HG03521 (cell line): ENCODE results near the gene TNKS2.
A peak's percentile ranks its signal among the peaks of the same experiment; 100 is the strongest.
"Not testable (repeated sequence)": the region's sequence is repeated elsewhere in the genome, so short reads cannot be mapped to it uniquely, and the experiment has no call there.

ENCODE experiments used
- ATAC-seq: cut with Tn5 transposase; IDR thresholded peaks from one replicate; pipeline ENCODE4 v1.9.1; 2021; ENCODE audit warnings: mild to moderate bottlenecking, moderate library complexity; ENCODE audit not compliant: unreplicated experiment

The TNKS2 gene

DNA sequence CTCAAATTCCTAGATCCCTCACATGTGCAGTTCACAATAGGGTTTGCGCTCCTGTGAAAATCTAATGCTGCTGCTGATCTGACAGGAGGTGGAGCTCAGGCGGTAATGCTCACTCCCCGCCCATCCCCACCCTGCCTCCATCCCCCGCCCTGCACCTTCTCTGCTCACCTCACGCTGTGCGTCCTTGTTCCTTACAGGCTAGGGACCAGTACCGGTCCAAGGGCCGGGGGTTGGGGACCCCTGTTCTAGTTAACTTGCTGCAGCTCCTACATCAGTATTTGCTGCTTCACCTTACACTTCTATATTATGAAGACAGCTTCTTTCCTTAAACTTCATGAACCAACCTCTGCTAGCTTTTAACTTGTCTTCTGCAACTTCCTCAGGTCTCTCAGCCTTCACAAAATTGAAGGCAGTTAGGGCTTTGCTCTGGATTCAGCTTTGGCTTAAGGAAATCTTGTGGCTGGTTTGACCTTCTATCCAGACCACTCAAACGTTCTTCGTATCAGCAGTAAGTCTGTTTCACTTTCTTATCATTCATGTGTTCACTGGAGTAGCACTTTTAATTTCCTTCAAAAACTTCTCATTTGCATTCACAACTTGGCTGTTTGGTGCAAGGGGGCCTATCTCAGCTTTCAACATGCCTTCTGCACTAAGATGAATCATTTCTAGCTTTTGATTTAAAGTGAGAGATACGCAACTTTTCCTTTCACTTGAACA is 1.7 kb upstream of the TNKS2 start:
- peak; percentile 26 for ATAC-seq

- no peak for ATAC-seq
Measured at GRCh38 chr10:91797048-91797690, 1.1 kb upstream of the TNKS2 start.

- peak; percentile 43 for ATAC-seq
Measured at GRCh38 chr10:91798649-91799611, 704 bp downstream of the TNKS2 start.

DNA sequence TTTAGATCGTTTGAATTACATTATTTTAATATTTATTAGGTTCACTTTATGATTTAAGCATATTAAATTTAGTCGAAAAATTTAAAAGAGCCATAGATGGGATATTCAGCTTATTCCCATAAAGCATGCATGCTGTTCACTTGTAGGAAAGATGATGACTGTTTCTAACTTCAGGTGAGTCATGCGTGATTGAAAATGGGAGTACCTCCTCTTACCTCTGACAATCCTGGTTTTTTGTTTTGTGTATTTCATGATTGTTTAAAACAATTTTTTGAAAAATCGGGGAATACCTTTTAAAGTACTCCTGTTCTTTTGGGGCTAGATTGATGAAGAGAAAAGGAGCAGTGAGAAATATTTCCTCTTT is 1.4 kb downstream of the TNKS2 start:
- ATAC-seq, result no peak

DNA sequence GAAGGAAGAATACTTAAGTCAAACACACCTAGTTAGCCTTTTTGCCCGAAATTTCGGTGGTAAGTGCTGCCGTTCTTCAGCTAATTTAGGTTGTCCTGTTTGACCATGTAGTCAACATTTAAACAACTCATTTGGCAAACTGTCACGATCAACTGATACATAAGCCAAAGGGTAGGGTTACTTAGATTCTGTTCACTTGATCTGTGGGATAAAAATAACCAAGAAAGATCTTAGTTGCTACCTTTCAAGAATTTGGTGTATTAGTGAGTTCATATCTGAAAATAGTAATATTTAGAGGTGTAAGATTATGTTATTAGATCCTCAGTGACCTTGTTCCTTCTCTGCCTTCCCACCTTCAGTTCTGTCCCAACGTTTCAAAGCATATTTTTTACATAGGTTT is 2.0 kb downstream of the TNKS2 start:
- ATAC-seq, result no peak

- no peak for ATAC-seq
Measured at GRCh38 chr10:91800756-91801155, 2.5 kb downstream of the TNKS2 start.

GRCh38 chr10:91803386-91804125 is 5.3 kb downstream of the TNKS2 start:
- ATAC-seq, result no peak

- ATAC-seq, result no peak
Measured at GRCh38 chr10:91804126-91804510, 5.9 kb downstream of the TNKS2 start.

GRCh38 chr10:91805110-91805838 is 7.0 kb downstream of the TNKS2 start:
- ATAC-seq, result no peak

DNA sequence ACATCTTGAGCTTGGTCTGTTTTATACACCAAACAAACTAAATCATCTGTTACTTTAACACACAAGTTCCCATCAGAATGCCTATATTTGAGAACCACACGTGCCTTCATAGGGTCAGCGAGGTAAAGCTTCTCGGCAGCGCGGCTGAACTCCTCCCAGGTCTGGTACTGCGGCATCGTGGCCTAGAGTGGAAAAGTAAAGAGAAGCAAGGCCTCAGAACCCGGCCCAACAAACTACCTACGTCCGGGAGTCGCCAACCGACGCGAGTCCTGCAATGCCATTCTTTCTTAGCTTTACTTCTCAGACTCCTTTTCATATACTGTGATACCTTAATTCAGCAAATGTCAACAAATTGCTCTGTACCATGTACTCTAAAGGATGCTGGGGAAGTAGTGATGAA is 9.0 kb downstream of the TNKS2 start:
- ATAC-seq, result not testable (repeated sequence)

GRCh38 chr10:91813251-91813650 is 15.0 kb downstream of the TNKS2 start:
- ATAC-seq, result no peak

DNA sequence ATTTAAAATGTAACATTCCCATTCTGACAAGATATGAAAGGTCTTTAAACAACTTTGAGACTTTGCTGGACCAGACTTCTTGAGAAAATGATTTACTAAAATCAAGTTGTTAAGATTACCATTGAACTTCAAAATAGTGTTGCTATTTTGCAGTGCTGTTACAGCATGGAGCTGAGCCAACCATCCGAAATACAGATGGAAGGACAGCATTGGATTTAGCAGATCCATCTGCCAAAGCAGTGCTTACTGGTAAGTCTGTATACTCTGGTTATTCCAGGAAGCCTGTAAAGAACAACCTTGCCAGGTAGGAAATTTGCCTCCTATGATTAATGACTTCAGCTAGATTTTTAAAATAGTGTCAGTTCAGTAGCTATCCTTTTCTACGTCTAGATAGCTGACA is 18.8 kb downstream of the TNKS2 start:
- ATAC-seq, result no peak

DNA sequence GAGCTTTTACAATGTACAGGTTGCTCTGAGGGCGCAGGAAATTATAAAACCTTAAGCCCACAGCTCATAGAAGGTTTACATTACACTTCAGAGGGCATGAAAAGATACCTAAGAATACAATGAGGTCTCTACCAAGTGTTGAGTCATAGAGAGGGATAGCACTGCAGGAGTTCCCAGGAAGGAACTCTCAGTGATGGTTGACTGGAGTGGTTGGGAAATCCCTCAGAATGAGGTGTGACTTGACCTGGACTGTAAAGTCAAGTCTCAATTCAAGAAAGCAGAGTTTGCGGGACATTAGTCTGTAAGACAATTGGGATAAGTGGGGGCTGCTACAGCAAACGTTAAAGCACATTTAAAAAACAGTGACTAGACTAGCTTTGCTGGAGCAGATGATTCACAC is 21.9 kb downstream of the TNKS2 start:
- no peak for ATAC-seq

DNA sequence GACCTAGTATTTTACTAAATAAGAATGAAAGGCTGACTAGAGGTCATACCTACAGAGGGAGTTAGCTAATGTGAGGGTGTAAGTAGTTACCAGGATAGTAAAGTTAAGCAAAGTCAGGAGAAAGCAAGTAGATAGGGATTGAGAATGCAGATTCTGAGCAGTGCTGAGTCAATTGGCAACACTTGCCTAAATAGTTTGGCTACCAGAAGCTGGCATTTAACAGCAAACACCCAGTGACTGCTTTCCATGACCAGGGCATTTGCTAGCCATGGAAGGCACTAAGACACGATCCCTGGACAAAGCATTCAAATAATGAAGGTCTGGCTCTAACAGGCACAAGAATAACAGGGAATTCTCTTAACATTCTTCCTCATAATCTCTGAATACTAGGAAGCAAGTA is 25.9 kb downstream of the TNKS2 start:
- ATAC-seq, result no peak

GRCh38 chr10:91829268-91829667 is 31.0 kb downstream of the TNKS2 start:
- ATAC-seq, result no peak

- no peak for ATAC-seq
Measured at GRCh38 chr10:91838199-91838598, 40.0 kb downstream of the TNKS2 start.

DNA sequence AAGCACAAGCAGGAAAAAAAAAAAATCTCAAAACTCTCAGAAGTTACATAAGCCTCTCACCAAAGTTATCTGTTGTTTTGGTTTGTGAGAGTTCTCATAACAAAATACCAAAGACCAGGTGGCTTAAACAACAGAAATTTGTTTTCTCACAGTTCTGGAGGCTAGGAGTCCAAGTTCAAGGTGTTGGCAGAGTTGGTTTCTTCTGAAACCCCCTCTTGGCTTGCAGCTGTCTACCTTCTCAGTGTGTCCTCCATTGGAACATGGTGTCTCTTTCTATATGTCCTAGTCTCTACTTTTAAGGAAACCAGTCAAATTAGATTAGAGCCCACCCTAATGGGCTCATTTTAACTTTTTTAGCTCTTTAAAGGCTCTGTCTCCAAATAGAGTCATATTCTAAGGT is 44.9 kb downstream of the TNKS2 start:
- ATAC-seq, result no peak

- no peak for ATAC-seq
Measured at GRCh38 chr10:91856637-91857036, 58.4 kb downstream of the TNKS2 start.

DNA sequence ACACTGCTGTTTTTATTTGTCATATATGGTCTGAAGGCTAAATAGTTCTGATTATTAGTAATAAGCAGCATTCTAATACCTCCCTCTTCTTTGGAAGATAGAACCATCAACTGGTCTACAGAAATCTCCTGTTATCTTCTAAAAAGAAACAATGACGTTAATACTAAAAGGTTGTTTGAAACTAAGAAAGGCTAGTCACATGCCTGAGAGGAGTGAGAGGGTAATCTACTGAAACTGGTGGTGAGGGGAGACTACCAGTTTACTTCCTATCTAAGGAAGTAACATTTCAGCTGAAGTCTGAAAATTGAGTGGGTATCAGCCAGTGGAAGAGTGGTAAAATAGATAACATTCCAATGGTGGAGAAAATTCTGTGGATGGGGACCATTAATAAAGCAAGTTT is 62.7 kb downstream of the TNKS2 start:
- no peak for ATAC-seq

DNA sequence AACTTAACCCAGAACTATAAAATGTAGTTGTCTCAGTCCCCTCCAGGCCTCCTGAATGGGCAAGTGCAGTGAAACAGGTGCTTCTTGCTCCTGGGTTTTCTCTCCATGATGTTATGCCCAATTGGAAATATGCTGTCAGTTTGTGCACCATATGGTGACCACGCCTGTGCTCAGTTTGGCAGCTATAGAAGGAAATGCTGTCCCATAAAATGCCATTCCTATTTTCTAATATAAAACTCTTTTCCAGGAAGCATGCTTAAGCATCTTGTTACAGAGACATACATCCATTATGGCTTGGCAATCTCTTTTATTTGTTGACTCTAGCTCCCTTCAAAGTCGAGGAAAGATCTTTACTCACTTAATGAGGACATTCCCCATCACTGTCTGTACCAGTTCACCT is 65.9 kb downstream of the TNKS2 start:
- no peak for ATAC-seq
